C4-2B (cell line): ENCODE results near the gene SMCO4.

Experiments used
- H3K27ac ChIP-seq: fragments of 450-650 bp; 2 replicates; pipeline ENCODE4 v1.5.1; 2017
- ZFX ChIP-seq: fragments of 450-650 bp; IDR thresholded peaks from 2 replicates; pipeline ENCODE4 v1.6.1; 2017
- TF ChIP-seq, protein P1 (sequence below): fragments of 450-650 bp; conservative IDR thresholded peaks from 2 replicates; pipeline ENCODE4 v1.5.1; 2017; ENCODE audit warnings: mild to moderate bottlenecking

The SMCO4 gene

DNA sequence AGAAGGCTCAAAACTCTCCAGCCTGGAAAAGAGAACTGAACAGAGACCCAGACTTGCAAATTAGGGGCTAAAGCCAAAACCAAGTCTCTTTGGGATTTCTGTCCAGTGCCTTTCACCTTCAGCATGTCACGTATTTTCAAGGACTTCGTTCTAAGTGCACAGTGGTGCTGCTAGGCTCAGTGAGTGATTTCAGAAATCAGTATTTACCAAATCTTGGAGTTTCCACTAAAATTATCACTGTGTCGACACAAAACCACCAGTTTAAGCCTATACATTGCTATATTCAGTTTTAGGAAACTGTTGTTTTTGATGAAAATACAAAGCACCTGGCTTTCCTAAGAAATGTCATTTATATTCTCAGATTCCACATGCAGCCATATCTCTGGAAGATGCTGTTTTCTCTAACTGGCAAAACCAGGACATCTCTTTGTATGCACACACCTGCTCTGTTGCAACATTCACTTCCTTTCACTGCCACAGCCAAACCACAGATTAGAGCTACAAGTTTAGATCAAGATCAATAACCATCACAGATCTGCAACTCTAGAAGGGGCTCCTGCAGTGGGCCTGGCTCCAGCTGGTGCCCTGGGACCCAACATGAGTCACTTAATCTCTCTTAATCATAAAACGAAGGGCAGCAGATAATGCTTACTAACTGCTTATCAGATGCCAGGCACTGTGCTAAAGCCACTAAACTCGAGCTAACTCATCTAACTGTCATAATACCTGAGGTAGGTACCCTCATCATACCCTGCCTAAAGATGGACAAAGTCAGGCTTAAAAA, 22.3 kb downstream of the SMCO4 start:
- no peak overlapping the region for H3K27ac ChIP-seq
- TF ChIP-seq, protein P1, sequence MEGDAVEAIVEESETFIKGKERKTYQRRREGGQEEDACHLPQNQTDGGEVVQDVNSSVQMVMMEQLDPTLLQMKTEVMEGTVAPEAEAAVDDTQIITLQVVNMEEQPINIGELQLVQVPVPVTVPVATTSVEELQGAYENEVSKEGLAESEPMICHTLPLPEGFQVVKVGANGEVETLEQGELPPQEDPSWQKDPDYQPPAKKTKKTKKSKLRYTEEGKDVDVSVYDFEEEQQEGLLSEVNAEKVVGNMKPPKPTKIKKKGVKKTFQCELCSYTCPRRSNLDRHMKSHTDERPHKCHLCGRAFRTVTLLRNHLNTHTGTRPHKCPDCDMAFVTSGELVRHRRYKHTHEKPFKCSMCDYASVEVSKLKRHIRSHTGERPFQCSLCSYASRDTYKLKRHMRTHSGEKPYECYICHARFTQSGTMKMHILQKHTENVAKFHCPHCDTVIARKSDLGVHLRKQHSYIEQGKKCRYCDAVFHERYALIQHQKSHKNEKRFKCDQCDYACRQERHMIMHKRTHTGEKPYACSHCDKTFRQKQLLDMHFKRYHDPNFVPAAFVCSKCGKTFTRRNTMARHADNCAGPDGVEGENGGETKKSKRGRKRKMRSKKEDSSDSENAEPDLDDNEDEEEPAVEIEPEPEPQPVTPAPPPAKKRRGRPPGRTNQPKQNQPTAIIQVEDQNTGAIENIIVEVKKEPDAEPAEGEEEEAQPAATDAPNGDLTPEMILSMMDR = no peak
- no peak for TF ChIP-seq ZFX

DNA sequence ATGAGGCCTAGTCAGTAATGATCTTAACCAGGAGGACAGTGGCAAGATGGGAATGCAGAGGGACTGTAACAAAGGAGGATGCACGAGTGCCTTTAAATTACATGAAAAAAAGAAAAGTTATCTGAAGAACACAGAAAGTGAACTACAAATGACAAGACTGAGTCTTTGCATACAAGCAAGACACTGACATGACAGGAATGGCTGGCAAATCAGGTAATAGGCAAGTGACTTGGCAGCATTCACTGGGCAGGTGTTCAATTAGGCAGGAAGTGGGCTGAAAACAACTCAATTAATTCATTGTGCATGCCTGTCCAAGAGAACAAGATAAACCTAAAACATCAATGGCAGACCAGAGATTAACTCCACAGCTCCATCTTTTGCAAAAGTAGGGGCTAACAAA, 24.0 kb downstream of the SMCO4 start:
- TF ChIP-seq, protein P1 = no peak
- no peak for TF ChIP-seq ZFX
- H3K27ac ChIP-seq = peak overlapping the region; percentile 14; the same call in 1 of the 2 replicates

DNA sequence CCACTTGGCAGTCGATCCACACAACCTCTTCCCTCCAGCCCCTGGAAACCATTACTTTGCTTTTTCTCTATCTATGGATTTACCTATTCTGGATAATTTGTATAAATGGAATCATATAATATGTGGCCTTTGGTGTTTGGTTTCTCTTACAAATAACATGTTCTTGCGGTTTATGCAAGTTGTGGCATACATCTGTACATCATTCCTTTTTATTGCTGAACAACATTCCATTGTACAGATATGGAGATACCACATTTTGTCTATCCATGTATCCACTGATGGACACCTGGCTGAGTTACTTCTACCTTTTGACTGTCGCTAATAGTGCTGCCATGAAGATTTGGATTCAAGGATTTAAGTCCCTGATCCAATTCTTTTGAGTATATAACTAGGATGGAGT, 25.1 kb downstream of the SMCO4 start:
- TF ChIP-seq, protein P1 = no peak
- no peak for TF ChIP-seq ZFX

DNA sequence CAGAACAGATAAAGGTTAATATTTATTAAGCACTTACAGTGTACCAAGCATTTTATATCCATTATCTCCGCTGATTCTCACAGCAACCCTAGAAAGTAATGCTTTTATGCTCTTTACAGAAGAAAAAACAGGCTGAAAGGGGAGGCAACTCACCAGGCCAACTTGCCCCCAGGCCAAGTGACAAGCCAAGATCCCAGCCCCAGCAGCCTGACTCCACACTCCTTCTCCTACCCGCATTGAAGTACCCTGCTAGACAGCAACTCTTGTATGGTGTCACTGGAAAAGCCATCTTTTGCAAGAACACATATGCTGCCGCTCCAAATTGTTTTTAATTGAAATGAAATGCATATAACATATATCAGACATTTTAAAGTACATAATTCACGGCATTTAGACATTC, 25.6 kb downstream of the SMCO4 start:
- no peak overlapping the region for H3K27ac ChIP-seq

More for the DNA sequence above, 25.1 kb downstream of the SMCO4 start:
- H3K27ac ChIP-seq = no peak overlapping the region

DNA sequence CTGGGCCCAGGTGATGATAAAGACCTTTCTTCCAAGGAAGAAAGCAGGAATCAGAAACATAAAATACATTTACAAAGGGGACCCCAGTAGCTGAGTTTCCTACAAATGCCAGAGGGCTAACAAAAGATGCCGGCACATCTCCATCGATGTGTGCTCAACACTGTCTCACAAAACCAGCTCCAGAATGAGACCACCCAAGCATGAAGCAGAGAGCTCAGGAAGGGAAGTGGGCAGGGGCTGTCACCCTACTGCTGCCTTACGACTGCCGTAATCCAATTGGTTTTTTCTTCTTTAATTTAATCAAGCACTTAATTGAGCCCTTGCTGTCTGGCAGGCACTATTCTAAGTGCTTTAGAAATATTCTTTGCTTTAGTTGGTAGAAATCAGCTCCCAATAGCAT, 26.1 kb downstream of the SMCO4 start:
- no peak overlapping the region for H3K27ac ChIP-seq
- TF ChIP-seq, protein P1 = no peak
- no peak for TF ChIP-seq ZFX

More for the DNA sequence above, 25.6 kb downstream of the SMCO4 start:
- TF ChIP-seq, protein P1 = no peak

DNA sequence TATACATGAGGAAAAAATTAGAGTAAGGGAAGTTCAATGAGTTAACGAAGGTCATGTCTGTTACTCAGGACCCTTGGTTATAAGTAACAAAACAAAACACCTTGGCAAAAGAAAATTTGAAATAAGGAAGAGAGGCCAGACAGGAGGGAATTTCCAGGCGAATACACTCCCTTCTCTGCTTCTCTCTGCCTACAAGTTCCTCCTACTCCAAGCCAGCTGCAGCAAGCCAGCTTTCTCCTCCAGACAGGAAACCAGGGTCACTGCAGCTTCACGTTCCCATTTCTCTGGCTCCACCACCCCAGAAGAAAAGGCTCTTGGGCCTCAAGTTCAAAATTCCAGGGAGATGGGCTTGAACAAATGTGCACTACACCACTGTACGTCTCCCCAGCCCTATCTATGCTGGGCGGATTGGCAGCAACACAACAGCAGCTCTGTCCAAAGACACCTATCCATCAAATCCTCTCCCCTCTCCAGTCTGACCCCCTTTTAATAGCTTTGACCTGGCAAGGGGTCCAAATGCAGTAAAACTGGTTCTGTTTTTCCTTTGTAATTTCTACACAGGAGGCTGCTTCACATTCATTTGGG, 27.7 kb downstream of the SMCO4 start:
- H3K27ac ChIP-seq = no peak overlapping the region
- TF ChIP-seq ZFX = no peak
- TF ChIP-seq, protein P1 = no peak

DNA sequence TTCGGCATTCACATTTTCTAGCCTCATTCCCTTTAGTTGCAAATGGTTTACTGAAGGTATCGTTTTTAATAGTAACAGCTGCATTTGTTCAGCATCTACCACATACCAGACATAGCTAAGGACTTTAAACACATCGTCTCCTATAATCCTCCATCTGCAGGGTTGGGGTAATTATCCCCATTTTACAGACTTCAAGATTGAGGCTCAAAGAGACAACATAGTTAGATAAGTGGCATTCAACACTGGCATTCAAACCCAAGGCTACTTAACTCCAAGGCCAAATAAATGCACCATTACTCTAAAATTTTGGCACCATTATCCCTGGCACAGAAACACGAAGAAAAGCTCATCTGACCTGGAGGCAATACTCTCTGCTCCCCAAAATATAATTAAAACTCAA, 28.5 kb downstream of the SMCO4 start:
- H3K27ac ChIP-seq = no peak overlapping the region
- no peak for TF ChIP-seq ZFX
- TF ChIP-seq, protein P1 = no peak
